ENCODE data around the gene CAPG.

Gene CAPG

DNA sequence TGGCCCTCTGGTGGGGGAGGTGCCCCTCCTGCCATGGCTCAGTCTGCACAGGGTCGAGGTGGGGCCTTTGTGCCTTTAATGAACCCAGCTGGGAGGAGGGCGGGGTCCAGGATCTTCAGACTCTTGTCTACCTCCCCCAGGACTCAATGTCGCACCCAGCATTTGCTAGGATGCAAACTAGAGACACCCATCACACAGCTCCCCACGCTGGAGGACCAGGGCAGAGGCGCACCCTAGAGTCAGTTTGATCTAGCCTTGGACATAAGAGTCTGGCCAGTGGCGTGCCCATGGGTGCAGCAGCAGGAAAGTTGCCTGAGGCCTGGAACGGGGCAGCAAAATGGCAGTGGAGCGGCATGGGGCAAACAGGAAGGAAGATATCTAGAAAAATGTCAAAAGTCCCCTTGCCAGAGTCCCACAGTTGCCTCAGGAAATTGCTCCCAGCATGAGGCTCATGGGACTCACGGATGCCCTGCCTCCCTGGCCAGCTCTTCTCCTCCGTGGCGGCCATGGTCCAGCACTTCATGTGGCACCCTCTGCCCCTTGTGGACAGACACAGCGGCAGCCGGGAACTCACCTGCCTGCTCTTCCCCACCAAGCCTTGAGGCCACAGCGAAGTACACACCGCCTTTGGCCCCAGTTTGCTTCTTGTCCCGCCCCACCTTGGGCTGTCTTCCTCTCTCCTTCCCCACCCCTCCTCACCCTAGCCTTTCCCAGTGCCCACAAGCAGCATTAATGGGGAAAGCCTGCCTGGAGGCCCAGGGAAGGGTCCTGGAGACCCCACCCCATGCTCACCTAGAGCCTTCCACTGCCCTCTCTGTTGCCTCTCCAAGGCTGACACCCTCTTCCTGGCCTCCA lies 26.0 kb upstream of the CAPG start:
- Histone ChIP-seq H3K36me3 (no peaks in the 10 kb centered on the region), H3K4me1 (peaks cover 53% of the 10 kb centered on the region), H3K27me3 (no peaks in the 10 kb centered on the region), H3K4me3 (ENCODE audit: low read depth, low read length) (no peak overlapping the region), H3K9me3 (no peaks in the 10 kb centered on the region)
- TF ChIP-seq, protein P1, sequence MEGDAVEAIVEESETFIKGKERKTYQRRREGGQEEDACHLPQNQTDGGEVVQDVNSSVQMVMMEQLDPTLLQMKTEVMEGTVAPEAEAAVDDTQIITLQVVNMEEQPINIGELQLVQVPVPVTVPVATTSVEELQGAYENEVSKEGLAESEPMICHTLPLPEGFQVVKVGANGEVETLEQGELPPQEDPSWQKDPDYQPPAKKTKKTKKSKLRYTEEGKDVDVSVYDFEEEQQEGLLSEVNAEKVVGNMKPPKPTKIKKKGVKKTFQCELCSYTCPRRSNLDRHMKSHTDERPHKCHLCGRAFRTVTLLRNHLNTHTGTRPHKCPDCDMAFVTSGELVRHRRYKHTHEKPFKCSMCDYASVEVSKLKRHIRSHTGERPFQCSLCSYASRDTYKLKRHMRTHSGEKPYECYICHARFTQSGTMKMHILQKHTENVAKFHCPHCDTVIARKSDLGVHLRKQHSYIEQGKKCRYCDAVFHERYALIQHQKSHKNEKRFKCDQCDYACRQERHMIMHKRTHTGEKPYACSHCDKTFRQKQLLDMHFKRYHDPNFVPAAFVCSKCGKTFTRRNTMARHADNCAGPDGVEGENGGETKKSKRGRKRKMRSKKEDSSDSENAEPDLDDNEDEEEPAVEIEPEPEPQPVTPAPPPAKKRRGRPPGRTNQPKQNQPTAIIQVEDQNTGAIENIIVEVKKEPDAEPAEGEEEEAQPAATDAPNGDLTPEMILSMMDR (IDR thresholded peaks at IDR 0.05; ENCODE audit: low read depth, low read length) = no peak
- DNase-seq = no peak

DNA sequence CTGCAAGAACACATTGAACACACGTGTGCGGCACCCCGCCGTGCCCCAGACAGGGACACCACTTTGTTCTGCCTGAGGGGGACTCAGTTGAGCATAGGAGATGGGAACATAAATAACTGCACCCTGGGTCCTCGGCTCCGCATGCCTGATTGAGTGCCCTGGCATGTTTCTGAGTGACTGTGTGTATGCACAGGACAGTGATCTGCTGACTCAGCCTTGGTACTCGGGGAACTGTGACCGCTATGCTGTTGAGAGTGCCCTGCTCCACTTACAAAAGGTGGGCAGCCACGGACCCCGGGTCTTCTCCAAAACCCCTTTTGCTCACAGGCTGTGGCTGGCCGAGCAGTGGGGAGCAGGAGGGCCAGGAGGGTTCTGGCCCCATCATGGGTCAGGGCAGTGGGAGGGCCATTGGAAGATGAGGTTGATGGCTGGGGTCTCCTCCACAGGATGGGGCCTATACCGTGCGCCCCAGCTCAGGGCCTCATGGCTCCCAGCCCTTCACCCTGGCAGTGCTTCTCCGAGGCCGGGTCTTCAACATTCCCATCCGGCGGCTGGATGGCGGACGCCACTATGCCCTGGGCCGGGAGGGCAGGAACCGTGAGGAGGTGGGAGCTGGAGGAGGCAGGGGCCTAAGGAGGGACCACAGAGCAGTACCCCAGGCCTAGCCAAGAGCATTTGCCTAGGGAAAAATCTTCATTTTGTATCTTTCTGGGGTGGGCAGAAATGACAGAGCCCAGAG lies 25.2 kb upstream of the CAPG start:
- peaks cover 55% of the 10 kb centered on the region for H3K4me1 ChIP-seq

DNA sequence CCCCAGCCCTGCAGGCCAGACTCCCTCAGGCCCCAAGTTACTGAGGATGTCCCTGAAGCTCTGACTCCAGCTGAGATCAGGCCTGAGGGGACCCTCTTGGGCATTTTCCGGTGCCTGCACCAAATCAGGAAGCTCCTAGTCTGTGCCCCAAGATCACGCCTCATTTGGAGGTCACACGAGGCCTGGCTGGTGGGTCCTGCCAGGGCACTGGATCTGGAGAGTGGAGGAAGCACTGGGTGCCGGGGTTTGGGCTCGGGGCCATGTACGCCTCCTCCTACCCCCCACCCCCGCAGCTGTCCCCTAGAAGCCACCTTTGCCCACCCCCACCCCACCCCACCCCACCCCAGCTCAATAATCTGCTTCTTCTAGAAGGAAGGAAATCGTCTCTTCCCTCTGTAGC lies 24.5 kb upstream of the CAPG start:
- no peak for DNase-seq
- Histone ChIP-seq H3K27me3 (no peaks in the 10 kb centered on the region), H3K9me3 (no peaks in the 10 kb centered on the region), H3K4me1 (peaks cover 61% of the 10 kb centered on the region), H3K36me3 (no peaks in the 10 kb centered on the region), H3K4me3 (ENCODE audit: low read depth, low read length) (no peak overlapping the region)
- TF ChIP-seq, protein P1 (IDR thresholded peaks at IDR 0.05; ENCODE audit: low read depth, low read length) = no peak

More for the DNA sequence above, 25.2 kb upstream of the CAPG start:
- Histone ChIP-seq H3K9me3 (no peaks in the 10 kb centered on the region), H3K4me3 (ENCODE audit: low read depth, low read length) (no peak overlapping the region), H3K27me3 (no peaks in the 10 kb centered on the region), H3K36me3 (no peaks in the 10 kb centered on the region)
- DNase-seq = no peak
- TF ChIP-seq, protein P1 (IDR thresholded peaks at IDR 0.05; ENCODE audit: low read depth, low read length) = no peak

DNA sequence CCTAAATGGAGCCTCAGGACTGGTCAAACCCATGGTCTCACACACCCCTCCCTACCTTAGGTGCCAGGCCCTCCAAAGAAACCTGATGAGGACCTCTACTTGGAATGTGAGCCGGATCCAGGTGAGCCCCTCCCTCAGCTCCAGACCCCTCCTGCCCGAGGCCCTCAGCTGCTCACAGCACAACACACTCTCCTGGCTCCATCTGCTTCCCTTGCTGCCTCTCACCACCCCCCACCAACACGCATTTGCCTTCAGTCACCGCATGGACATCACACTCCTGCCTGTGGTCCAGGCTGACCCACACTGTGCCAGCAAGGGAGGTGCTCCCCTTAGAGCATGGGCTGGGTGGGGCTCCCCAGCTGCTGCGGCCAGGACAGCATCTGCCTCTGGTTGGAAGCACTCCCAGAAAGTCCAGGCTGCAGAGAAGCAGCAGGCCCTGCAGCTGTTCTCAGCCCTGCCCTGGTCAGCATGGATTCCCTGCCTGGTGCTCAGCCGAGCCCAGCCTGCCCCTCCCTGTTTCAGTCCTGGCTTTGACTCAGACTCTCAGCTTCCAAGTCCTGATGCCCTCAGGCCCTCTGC lies 23.4 kb upstream of the CAPG start:
- H3K9me3 ChIP-seq = no peaks in the 10 kb centered on the region
- H3K27me3 ChIP-seq = no peaks in the 10 kb centered on the region
- H3K4me3 ChIP-seq (ENCODE audit: low read depth, low read length) = no peak overlapping the region
- no peaks in the 10 kb centered on the region for H3K36me3 ChIP-seq
- peaks cover 56% of the 10 kb centered on the region for H3K4me1 ChIP-seq
- TF ChIP-seq, protein P1 (IDR thresholded peaks at IDR 0.05; ENCODE audit: low read depth, low read length) = no peak
- DNase-seq = peak; percentile 82

DNA sequence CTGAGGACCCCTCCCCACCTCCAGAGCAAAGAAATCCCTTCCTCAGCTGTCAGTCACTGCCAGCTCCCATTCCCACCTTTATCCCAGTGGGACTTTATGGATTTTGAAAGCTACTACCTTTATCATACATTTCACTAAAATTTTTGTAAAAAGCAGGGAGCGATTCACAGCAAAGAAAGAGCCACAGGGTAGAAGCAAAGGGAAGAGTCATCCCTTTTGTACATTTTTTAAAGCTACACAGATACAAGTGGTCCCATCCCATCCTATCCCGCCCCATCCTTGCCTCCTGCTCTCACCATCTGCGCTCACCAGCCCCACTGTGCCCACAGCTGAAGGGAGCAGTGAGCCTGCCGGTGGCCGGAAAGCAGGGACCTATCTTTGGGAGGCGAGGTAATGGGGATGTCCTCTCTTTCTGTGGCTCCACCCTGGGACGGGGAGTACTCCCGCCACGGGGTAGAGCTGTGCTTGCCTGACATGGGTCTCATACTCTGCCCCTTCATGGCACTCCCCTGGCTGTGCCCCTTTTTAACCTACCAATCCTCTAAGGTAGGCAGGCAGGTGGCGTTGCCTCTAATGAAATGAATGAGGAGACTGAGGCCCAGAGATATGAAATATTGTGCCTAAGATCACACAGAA lies 21.5 kb upstream of the CAPG start:
- Histone ChIP-seq H3K36me3 (no peaks in the 10 kb centered on the region), H3K4me3 (ENCODE audit: low read depth, low read length) (peak overlapping the region; percentile 21), H3K9me3 (no peaks in the 10 kb centered on the region), H3K27me3 (no peaks in the 10 kb centered on the region), H3K4me1 (peaks cover 45% of the 10 kb centered on the region)
- no peak for DNase-seq
- TF ChIP-seq, protein P1 (IDR thresholded peaks at IDR 0.05; ENCODE audit: low read depth, low read length) = no peak

All from BE2C (cell line).